ENCODE results near the gene AMPH.
"Not testable (repeated sequence)": the region's sequence is repeated elsewhere in the genome, so short reads cannot be mapped to it uniquely, and the experiment has no call there.

Gene AMPH

GRCh38 chr7:38344741-38345140 is 286.4 kb downstream of the AMPH start:
- DNase-seq, result not testable (repeated sequence)

- DNase-seq, result not testable (repeated sequence)
These were observed 289.0 kb downstream of the AMPH start for GRCh38 chr7:38342135-38342534.

- DNase-seq, result not testable (repeated sequence)
These were observed 289.9 kb downstream of the AMPH start for GRCh38 chr7:38341172-38341705.

GRCh38 chr7:38339953-38340819 is 291.0 kb downstream of the AMPH start:
- no peak for DNase-seq

GRCh38 chr7:38336148-38336515 is 295.0 kb downstream of the AMPH start:
- DNase-seq, result not testable (repeated sequence)

- DNase-seq, result peak; percentile 7
These were observed 295.6 kb downstream of the AMPH start for GRCh38 chr7:38335492-38336147.

GRCh38 chr7:38335128-38335491 is 296.1 kb downstream of the AMPH start:
- DNase-seq, result no peak

- no peak for DNase-seq
These were observed 297.0 kb downstream of the AMPH start for GRCh38 chr7:38334163-38334562.

Measured in NCI-H1694 (cell line).